ENCODE results near the gene LRRC53.

Gene LRRC53, protein sequence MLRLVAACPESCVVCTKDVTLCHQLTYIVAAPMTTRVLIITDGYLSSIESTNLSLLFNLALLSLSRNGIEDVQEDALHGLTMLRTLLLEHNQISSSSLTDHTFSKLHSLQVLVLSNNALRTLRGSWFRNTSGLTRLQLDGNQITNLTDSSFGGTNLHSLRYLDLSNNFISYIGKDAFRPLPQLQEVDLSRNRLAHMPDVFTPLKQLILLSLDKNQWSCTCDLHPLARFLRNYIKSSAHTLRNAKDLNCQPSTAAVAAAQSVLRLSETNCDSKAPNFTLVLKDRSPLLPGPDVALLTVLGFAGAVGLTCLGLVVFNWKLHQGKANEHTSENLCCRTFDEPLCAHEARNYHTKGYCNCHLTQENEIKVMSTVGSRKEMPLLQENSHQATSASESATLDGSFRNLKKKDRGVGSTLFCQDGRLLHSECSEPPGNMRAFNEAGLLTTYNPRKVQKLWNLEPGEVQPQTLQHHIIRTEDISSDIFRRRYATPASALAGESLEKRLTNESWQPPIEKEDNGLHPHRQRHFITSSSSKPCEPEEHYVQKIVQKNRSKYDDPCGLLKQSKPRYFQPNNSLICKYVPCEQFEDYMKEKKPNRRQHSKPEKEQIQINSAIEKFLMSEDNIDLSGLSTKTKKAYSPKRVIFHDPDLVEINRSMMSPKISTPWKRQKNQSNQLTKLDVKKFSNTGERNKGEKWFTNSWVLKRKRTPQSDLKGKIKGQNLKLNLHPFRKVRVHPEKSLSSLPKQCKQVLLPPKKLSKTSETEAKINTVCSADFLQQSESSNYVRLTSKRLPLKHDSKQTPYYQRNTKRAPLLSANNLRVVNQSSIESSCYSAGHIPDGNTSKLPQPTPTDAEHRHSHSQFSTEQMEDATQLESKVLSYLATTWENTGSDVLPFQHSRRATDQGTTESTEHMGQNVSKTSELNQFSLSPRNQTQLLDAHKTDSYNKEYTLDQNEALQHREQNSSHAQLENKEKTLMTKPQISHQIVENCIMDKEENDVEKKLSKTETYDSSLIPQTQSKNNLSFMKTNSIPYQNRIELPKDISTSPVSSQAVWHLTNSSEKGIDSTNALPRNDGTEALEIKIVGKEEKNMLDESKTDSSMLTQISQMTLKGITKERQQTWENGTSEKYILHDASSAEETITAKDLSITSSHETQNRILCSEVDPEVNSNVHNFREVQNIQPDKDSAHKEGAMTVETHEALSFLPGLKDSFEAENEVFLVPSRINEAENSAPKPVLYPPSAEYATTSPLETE

DNA sequence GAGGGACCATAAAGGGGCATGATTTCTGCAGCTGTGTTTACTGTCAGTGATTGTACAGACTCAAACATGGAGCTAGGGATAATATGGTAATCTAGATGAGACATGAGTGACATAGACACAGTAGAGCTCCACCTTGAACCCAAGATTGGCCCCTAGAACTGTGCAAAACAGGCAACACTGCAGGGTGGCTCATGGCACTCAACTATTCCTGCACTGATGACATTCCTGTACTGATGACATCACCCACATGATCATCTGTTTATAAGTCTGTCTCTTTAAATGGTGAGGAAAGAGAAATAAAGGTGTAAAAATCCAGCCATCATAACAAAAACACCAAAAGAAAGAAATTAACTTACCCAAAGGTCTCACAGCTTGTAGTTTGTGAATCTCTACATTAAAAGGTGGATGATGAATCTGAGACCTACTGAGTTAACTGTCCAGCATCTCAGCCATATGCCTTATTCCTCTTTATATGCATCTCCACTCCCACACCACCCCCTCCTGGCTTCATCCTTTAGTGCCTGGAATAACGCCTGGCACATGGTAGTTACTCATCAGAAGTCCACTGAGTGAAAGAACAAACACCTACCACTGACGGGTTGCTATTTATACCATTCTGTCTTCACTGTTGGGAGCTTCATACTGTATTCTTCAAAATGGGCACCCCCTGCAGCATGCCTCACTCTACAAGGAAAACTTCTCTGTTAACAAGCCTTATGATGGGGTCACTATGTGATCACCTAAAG is at the start of gene LRRC53:
LRRC53 (minus strand) TSS at position 442 of the 746 bp plus-strand sequence. CDS start 29,262 bp downstream, outside the sequence.
- no peak for DNase-seq

DNA sequence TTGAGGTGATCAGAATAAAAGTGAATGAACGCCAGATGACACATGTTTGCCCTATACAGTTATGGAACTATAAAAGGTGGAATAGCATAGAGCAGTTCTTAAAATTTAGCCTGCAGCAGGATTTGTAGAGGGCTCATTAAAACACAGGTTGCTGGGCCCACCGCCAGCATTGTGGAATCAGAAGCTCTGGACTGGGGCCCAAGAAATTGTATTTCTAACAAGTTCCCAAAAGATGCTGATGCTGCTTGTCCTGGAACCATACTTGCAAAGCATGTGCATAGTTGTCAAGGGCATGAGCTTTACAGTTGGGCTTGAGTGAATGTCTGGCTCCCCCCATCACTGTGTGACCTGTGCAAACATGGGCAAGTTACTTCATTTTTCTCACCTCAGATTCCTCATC is 37.5 kb upstream of the LRRC53 start:
- no peak for DNase-seq

DNA sequence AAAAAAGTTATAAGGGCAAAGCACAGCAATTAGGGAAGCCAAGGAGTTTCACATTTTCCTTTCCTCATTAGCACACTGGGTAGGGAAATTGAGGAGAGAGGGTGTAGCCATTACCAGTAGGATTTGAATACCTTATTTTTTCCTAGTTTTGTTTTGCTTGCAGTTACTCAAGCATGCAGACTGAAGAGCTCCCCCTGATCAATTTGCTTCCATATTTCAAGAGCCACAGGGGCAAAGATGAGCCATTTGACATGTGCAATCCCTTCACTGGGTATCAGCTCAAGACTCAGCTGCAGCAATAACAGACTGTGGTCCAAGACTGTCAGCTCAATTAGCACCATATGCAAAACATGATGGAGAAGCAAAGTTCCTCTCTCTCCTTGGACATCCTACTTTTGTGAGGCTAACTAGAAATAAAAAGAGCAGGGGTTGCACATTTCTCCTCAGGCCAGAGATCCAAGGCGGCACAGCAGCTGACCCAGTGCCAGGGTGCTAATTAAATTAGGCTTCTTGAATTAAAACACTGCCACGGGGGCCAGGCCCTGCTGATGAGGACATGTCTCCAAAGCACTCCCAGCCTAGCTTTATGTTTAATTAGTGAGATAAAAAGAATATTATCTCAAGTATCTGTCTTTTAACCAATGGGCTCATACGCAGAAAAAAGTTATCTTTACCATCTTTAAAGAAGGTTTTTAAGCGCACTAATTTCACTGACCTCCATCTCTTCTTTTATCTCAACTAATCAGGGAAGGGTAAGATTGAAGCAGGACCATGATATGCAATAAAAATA is 36.7 kb upstream of the LRRC53 start:
- no peak for DNase-seq

DNA sequence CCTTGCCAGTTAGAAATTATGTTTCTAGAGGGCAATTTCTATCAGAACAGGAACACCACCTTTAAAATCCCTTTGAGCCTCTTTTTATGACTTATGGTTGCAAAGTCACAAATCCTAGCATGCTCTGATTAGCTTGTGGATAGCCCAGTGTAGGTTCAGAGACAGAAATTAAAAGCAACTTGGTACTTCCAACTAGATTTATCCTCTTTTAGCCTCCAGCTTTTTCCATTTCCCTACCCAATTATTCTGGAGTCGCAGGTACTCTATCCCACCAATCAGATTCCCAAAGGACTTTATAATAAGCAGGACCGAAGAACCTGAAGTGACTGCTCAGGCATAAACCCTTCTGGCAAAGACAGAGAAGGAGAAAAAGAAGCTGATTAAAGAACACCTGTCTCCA is 33.4 kb upstream of the LRRC53 start:
- no peak for DNase-seq

DNA sequence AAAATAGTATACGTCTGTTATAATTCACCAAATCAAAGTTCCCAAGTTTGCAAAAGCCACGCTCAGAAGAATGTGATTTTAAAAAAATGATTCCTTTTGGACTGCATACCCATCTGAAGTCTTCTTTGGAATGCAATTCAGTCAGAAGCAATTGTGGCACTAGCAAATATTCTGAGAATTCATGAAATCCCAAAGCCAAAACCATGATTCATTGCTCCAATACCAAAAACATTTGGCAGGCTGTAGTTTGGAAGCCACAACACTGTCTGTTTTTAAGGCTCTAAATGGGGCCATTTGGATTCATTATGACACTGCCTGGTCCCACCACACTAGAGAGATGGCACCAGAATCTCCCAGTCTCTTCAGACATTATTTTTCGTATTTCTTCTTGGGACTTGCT is 21.8 kb upstream of the LRRC53 start:
- no peak for DNase-seq

DNA sequence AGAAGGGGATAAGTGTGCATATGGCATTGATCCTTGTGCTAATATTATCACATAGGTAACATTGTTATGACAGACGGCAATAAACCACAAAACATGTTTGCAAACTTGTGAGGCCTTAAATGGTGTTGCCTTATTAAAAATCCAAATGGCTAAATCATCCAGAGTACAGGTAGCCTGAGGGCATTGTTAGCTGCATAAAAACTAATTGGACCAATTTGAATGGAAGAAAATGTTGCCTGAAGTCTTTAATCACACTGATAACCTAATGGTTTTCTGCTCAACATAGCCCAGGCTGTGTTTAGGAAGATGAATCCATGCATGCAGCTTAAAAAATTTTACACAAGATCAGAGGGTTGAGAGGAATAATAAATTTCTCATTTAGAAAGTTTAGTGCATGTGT is 19.4 kb upstream of the LRRC53 start:
- DNase-seq: peak; percentile 55

DNA sequence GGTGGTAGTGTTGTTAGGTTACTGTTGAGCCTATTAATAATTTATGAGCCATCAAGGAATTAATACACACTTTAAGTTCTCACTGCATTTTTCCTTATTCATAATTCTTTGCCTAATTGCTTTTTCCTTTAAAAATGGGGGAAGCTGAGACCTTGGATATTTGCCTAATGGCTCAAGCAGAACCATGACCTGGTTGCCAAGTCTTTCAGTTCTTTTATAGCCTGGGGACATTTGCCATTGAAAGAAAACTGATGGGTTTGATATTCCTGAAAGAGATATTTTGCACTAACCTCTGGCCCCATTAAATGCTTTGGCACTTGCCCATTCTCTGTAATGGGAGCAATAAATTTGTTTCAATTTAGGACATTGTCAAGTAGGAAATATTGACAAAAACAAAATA is 18.5 kb upstream of the LRRC53 start:
- no peak for DNase-seq

DNA sequence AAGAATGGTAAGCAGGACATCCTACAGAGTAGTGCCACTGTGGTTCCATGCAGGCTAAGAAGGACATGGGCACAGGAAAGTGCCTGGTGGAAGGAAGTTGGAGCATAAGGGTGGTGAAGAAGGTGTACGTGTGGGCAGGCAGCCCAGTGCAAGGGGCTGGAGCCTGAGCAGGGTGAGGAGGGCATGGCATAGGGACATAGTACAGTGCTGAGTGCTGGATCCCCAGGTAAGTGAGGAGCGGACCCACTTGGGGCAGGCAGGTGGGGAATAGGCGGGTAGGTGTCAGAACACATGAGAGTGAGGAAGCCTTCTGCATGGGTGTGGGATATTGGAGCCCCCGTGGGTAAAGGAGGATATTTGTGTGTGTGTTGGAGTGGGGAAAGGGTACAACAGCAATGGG is 15.7 kb upstream of the LRRC53 start:
- no peak for DNase-seq

DNA sequence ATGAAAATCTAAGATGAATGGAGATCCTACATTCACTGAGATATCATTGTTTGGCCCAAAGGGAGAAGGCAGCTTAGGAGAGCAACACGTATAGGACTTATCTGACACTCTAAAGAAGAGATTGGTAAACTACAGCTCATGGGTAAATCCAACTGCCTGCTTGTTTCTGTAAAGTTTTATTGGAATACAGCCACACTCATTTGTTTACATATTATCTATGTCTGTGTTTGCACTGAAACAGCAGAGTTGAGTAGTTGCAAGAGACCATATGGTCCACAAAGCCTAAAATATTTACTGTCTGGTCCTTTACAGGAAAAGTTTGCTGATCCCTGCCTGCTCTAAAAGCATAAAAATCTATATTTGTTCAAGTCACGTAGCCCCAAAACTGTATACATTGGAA is 14.3 kb upstream of the LRRC53 start:
- no peak for DNase-seq

DNA sequence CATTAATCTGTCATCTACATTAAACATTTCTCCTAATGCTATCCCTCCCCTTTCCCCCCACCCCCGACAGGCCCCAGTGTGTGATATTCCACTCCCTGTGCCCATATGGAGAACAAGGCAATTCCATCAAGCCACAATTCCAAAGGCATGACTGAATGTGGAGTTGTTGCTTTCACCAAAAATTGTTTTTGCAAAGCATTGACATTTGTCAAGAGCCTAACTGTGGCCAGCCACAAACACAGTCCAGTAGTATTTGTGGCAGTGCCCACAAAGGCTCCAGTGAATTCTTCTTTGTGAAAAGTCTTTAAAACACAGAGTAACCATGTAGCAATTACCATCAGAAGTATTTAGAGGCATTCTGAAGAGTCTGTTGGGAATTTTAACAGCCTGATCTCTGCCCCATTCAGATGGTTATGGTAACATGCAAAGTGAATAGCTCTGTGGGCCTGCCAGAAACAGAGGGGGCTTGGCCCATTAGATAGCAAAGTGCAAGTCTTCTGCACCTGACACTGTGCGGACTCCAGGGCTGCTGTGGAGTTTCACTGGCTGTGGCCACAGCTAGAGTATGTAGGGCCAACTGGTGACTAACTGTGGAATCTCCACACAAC is 11.6 kb upstream of the LRRC53 start:
- DNase-seq: no peak

DNA sequence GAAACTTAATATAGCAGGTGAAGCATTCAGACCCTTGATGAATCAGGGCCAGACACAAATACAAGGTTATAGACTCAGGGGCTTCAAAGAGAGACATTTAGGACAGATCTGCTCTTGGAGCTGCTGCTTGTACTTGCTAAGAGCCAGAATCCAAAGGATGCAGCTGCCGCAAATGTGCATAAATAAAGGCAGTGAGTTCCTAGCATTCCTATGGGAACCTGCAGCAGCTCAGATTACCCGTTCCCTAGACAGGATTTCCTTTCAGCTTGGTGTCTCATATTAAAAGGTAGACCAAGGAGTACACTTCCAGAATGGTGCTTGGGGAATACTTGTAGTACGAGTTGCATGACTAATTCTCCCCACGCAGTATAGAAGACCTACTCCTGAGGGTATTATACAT is 9.7 kb upstream of the LRRC53 start:
- DNase-seq: no peak

DNA sequence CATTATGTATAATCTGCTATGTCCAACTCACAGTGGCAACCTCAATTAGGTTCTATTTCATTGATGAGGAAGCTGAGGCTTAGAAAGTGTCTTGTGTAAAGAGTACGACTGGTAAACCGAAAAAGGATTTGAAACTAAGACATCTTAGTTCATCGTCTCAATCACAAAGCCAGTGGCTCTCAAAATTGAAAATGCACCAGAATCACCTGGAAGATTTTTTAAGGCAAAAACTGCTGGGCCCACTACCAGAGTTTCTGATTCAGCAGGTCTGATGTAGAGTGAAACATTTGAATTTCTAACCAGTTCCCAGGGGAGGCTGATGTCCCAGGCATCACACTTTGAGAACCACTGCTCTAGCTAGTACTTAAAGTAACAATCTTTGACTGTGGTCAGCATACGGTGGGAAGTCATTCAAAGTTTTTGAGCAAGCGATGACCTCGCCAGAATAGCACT is 5.2 kb upstream of the LRRC53 start:
- no peak for DNase-seq

DNA sequence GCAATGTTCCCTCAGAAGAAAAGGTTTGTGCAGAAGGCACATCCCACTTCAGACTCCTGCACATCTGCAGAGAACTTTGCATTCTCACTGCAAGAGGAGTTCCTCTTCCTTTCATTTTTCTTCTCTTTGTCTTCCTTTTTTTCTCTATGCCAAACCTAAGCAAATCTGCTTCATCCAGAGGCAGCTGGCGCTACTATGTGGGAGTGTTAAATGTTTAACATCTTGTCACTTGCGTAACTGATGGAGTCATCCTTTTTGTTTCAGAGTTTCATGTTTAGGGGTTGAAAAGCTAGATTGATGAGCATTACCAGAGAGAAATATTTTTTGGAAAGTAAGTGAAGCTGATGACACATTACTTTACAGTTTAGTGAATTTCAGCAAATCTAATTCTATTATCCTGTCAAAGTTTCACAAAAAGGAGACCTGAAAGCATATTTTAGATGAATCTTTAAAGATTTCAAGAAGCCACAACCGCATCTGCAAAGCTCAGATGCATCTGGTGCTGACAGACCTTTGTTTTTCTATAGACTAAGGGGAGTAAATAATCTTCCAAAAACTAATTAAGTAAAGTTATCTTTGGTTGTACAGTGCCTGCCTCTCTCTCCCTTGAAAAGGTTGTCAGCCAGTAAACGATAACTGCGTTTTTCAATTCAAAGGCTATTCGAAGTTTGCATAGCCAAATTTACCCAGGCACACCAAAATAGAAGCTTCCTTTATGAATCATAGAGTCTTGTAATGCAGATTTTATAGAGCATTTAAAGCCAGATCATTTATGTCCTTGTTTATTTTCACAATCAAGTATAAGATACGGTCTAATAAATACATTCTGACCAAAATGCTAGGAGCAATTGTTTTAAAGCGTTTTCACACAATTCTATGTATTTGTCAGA is 1.2 kb upstream of the LRRC53 start:
- no peak for DNase-seq

DNA sequence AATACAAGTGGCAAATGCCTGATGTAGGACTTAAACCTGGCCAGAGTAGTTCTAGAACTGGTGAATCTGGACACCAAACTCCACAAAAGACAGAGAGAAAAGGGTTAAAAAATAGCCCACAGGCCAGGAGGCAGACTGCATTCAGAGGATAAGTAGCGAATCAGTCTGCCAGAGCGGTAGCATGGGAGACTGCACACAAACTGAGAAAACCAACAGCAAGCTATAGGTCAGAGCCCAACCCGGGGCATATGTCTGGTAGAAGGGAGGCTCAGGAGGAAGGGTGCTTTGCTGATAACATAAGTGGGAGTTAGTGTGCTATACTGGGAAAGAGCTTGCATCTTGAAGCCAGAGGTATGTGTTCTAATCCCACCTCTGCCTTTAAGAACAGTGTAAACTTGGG is 4.0 kb downstream of the LRRC53 start:
- no peak for DNase-seq

DNA sequence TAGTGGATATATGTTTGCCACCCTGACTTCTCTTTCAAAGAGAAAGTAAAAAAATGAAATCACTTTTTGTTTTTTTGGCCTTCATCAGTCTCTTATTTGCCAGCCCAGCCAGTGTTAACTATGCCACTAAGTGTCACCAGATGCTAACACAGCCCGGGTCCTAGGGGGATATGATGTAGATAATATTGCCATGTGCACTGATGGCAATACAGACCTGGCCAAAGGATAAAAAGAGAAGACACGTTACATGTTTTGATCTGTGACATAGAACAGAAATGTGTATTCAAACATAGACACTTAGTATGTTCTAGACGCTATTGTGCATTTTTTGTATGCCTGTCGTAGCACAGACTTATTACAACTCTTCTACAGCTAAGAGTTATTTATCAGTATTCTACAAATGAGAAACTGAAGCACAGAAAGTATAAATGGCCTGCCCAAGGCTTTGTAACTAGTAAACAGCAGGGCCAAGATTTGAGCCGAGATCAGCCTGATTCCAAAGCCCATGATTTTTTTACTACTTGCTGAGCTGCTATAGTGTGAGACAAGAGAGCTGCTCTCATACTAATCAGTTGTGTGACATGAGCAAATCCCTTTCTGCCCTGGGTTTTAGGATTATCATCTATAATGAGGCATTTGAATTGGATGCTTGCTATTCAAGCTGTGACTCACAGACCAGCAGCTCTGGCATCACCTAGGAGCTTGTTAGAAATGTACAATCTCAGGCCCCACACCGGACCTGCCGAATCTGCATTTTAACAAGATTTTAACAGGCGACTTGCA is 6.3 kb downstream of the LRRC53 start:
- DNase-seq: no peak

DNA sequence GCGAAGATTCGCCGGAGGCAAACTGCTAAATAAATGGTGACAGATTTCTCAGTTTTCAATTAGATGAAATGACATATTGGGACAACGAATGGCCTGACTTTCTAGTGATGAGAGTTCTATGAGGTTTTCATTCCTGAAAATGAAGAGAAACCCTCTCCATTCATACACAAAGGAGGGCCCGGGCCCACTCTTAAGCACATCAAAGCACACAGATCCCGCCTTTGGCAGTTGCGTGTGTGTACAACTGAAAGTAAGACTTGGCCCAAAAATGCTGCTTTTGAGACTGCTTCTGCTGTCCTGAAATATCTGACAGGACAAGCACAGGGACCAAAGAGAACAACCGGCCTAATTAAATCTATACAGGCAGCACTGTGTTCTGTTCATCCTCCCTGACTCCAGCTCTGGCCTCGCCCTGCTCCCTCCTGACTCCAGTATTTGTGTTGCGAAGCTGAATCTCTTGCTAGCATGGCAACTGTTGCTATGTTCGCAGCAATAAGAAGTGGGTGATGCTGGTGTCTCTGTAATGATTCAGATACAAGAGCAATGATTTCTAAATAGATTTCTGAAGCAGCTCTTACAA is 7.4 kb downstream of the LRRC53 start:
- DNase-seq: peak; percentile 87

DNA sequence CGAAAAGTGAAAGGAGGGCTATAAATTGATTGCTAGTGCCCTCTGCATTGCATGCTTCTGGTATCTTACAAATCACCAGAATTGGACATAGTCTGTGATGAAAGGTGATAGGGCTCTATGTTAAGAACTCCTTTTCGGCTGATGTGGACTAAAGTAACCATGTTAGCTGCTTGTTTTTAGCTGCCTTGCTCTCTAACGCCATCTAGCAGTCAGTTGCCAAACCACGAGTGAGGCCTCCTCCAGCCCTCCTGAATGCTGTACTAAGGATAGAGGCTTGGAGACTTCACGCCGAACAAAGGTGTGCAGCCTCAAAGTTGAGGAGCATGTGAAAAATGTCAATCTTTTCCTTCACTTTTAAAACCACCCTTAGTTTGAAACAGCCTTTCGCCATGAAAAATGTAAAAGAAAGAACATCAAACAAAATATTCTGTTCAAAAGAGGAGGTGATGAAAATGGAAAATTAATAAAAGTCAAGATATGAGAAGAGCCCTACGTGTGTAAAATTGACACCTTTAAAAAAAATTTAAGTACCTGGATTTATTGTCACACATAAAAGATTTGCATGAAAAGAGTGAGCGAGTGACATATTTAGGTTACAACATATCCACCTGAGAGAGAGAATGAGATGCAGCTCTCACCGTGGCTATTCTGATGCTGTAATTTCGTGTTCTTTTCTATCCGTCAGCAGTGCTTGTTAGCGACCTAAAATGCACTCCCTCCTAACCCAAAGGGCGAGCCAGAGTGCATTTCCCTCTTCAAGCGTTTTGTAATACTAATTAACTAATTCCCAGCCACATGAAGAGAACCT is 8.1 kb downstream of the LRRC53 start:
- peak; percentile 38 for DNase-seq

DNA sequence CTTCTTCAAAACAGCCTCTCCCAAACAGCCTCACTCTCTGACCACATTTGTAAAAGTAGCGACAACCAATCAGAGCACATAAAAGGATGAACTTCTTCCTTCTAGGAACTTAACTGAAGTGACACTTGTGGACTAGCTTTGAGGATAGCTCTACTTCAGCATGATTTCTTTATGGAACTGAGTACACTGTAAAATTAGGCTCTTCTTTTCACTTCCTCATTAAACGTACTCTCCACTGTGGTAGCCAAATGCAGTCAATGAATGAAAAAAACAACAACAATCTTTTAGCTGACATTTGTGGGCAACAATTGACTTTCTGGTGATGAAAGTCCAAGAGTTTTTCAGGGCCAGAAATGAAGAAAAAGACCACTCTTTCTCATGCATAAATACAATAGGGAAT is 9.6 kb downstream of the LRRC53 start:
- no peak for DNase-seq

Measured in NCI-H1417 treated with DMSO at 0.1 percent for 48 hours (cell line).